OCI-LY3 (cell line): ENCODE data around the gene CATSPER3.
"Not testable (repeated sequence)": the region's sequence is repeated elsewhere in the genome, so short reads cannot be mapped to it uniquely, and the experiment has no call there.

Source experiments
- H2AFZ ChIP-seq: fragments of 200-600, 300-600 bp; shearing (Covaris generic); 2 replicates; pipeline ENCODE4 v1.6.0; 2014; ENCODE audit warnings: antibody characterized with exemption, low read depth, low read length
- H3K27ac ChIP-seq: fragments of 200-600, 300-600 bp; sonication (generic); 2 replicates; pipeline ENCODE4 v1.5.1; 2014; ENCODE audit warnings: mild to moderate bottlenecking, low read length, moderate library complexity, mixed read lengths
- H3K27me3 ChIP-seq: fragments of 200-600, 300-600 bp; sonication (generic); 2 replicates; pipeline ENCODE4 v1.6.1; 2014; ENCODE audit warnings: low read depth, low read length, mixed read lengths
- H3K36me3 ChIP-seq: fragments of 200-600, 300-600 bp; sonication (generic); replicated peaks from 2 replicates; pipeline ENCODE3; 2014; ENCODE audit warnings: low read depth, low read length, mixed read lengths
- H3K4me1 ChIP-seq: fragments of 300-600, 200-600 bp; sonication (generic); 2 replicates; pipeline ENCODE4 v1.6.1; 2014; ENCODE audit warnings: low read length, mixed read lengths
- H3K4me2 ChIP-seq: fragments of 200-600, 300-600 bp; sonication (generic); 2 replicates; pipeline ENCODE4 v1.6.1; 2014; ENCODE audit warnings: low read length, mixed read lengths
- H3K4me3 ChIP-seq: fragments of 300-600, 200-600 bp; sonication (generic); 2 replicates; pipeline ENCODE4 v1.5.1; 2014; ENCODE audit warnings: antibody characterized with exemption, mild to moderate bottlenecking, low read length, moderate library complexity
- H3K79me2 ChIP-seq: fragments of 300-600, 200-600 bp; shearing (Covaris generic); 2 replicates; pipeline ENCODE4 v1.6.1; 2014; ENCODE audit warnings: mild to moderate bottlenecking, low read length, mixed read lengths
- H3K9ac ChIP-seq: fragments of 300-600, 200-600 bp; shearing (Covaris generic); 2 replicates; pipeline ENCODE4 v1.6.0; 2014; ENCODE audit warnings: mild to moderate bottlenecking, low read length, moderate library complexity
- H3K9me3 ChIP-seq: fragments of 200-600, 300-600 bp; shearing (Covaris generic); 2 replicates; pipeline ENCODE4 v1.6.1; 2014; ENCODE audit warnings: low read length, mixed read lengths; ENCODE audit not compliant: insufficient read depth
- H4K20me1 ChIP-seq: fragments of 200-600, 300-600 bp; sonication (generic); 2 replicates; pipeline ENCODE4 v1.6.1; 2016; ENCODE audit warnings: low read length, mixed read lengths; ENCODE audit not compliant: insufficient read depth
- CTCF ChIP-seq: fragments of 200-600, 300-600 bp; sonication (generic); IDR thresholded peaks from 2 replicates; pipeline ENCODE4 v1.5.1; 2014; ENCODE audit warnings: antibody characterized with exemption, low read length, low read depth
- EZH2phosphoT487 ChIP-seq: fragments of 200-600 bp; shearing (Covaris generic); IDR thresholded peaks from 2 replicates; pipeline ENCODE4 v1.6.1; 2018; ENCODE audit warnings: antibody characterized with exemption, mixed run types, low read depth

CATSPER3 gene

GRCh38 chr5:134997015-134997414, 29.3 kb downstream of the CATSPER3 start:
- Histone ChIP-seq H3K4me2 (no peak overlapping the region), H3K79me2 (no peaks in the 10 kb centered on the region), H3K4me3 (no peak overlapping the region), H3K9ac (no peak overlapping the region), H3K27ac (no peak overlapping the region), H3K4me1 (peaks cover 5% of the 10 kb centered on the region; the same call in 1 of the 2 replicates), H3K27me3 (no peaks in the 10 kb centered on the region), H3K9me3 (no peaks in the 10 kb centered on the region), H4K20me1 (no peaks in the 10 kb centered on the region), H3K36me3 (no peaks in the 10 kb centered on the region), H2AFZ (no peak overlapping the region)
- TF ChIP-seq EZH2phosphoT487 (no peak), CTCF (no peak)

GRCh38 chr5:134998068-134998467, 30.4 kb downstream of the CATSPER3 start:
- not testable (repeated sequence) for H2AFZ ChIP-seq, H3K4me3 ChIP-seq, H3K27me3 ChIP-seq, H3K9me3 ChIP-seq, H3K79me2 ChIP-seq, H3K9ac ChIP-seq, H3K36me3 ChIP-seq, H4K20me1 ChIP-seq, H3K4me1 ChIP-seq, H3K27ac ChIP-seq, H3K4me2 ChIP-seq

GRCh38 chr5:135004376-135004775, 36.7 kb downstream of the CATSPER3 start:
- Histone ChIP-seq H3K27ac (no peak overlapping the region), H2AFZ (no peak overlapping the region), H3K79me2 (no peaks in the 10 kb centered on the region), H3K4me2 (no peak overlapping the region), H3K4me3 (no peak overlapping the region), H3K9ac (no peak overlapping the region), H3K9me3 (no peaks in the 10 kb centered on the region), H3K4me1 (no peaks in the 10 kb centered on the region), H3K36me3 (no peaks in the 10 kb centered on the region), H4K20me1 (no peaks in the 10 kb centered on the region), H3K27me3 (no peaks in the 10 kb centered on the region)
- no peak for TF ChIP-seq CTCF
- no peak for TF ChIP-seq EZH2phosphoT487

GRCh38 chr5:135005076-135005475, 37.4 kb downstream of the CATSPER3 start:
- H3K4me3 ChIP-seq: no peak overlapping the region
- no peaks in the 10 kb centered on the region for H3K4me1 ChIP-seq
- no peak overlapping the region for H3K4me2 ChIP-seq
- no peaks in the 10 kb centered on the region for H4K20me1 ChIP-seq
- H3K9me3 ChIP-seq: no peaks in the 10 kb centered on the region
- H3K9ac ChIP-seq: no peak overlapping the region
- H3K27me3 ChIP-seq: no peaks in the 10 kb centered on the region
- H2AFZ ChIP-seq: no peak overlapping the region
- H3K36me3 ChIP-seq: no peaks in the 10 kb centered on the region
- TF ChIP-seq CTCF (no peak), EZH2phosphoT487 (no peak)
- H3K27ac ChIP-seq: no peak overlapping the region
- no peaks in the 10 kb centered on the region for H3K79me2 ChIP-seq

- no peak overlapping the region for H3K27ac ChIP-seq
- no peaks in the 10 kb centered on the region for H4K20me1 ChIP-seq
- no peaks in the 10 kb centered on the region for H3K4me1 ChIP-seq
- no peaks in the 10 kb centered on the region for H3K36me3 ChIP-seq
- no peak overlapping the region for H2AFZ ChIP-seq
- no peak overlapping the region for H3K4me2 ChIP-seq
- H3K9me3 ChIP-seq: no peaks in the 10 kb centered on the region
- TF ChIP-seq CTCF (no peak), EZH2phosphoT487 (no peak)
- no peak overlapping the region for H3K9ac ChIP-seq
- no peaks in the 10 kb centered on the region for H3K79me2 ChIP-seq
- H3K4me3 ChIP-seq: no peak overlapping the region
- no peaks in the 10 kb centered on the region for H3K27me3 ChIP-seq
These were observed 39.6 kb downstream of the CATSPER3 start for GRCh38 chr5:135007305-135007704.
